Measurements from ENCODE around the gene B9D1.

B9D1 gene

GRCh38 chr17:19322129-19322505 is 40.4 kb downstream of the B9D1 start:
- DNase-seq (ENCODE audit: low read depth in 2 of 2, low spot score in 1 of 2), result no peak

- no peak for DNase-seq (ENCODE audit: low read depth in 2 of 2, low spot score in 1 of 2)
These were observed 40.9 kb downstream of the B9D1 start for GRCh38 chr17:19321481-19322128.

- no peak for DNase-seq (ENCODE audit: low read depth in 2 of 2, low spot score in 1 of 2)
These were observed 41.6 kb downstream of the B9D1 start for GRCh38 chr17:19320876-19321275.

- no peak for DNase-seq (ENCODE audit: low read depth in 2 of 2, low spot score in 1 of 2)
These were observed 42.6 kb downstream of the B9D1 start for GRCh38 chr17:19319771-19320505.

GRCh38 chr17:19318611-19319010 is 43.9 kb downstream of the B9D1 start:
- DNase-seq (ENCODE audit: low read depth in 2 of 2, low spot score in 1 of 2), result no peak

GRCh38 chr17:19317359-19318095 is 45.0 kb downstream of the B9D1 start:
- no peak for DNase-seq (ENCODE audit: low read depth in 2 of 2, low spot score in 1 of 2)

- no peak for DNase-seq (ENCODE audit: low read depth in 2 of 2, low spot score in 1 of 2)
These were observed 45.7 kb downstream of the B9D1 start for GRCh38 chr17:19316761-19317358.

- no peak for DNase-seq (ENCODE audit: low read depth in 2 of 2, low spot score in 1 of 2)
These were observed 47.4 kb downstream of the B9D1 start for GRCh38 chr17:19315104-19315503.

GRCh38 chr17:19313746-19314651 is 48.5 kb downstream of the B9D1 start:
- DNase-seq (ENCODE audit: low read depth in 2 of 2, low spot score in 1 of 2), result no peak

- DNase-seq (ENCODE audit: low read depth in 2 of 2, low spot score in 1 of 2), result no peak
These were observed 49.3 kb downstream of the B9D1 start for GRCh38 chr17:19313066-19313745.

- DNase-seq (ENCODE audit: low read depth in 2 of 2, low spot score in 1 of 2), result no peak
These were observed 50.1 kb downstream of the B9D1 start for GRCh38 chr17:19312406-19312805.

GRCh38 chr17:19311421-19312215 is 50.9 kb downstream of the B9D1 start:
- no peak for DNase-seq (ENCODE audit: low read depth in 2 of 2, low spot score in 1 of 2)

GRCh38 chr17:19311016-19311415 is 51.5 kb downstream of the B9D1 start:
- DNase-seq (ENCODE audit: low read depth in 2 of 2, low spot score in 1 of 2), result no peak

- DNase-seq (ENCODE audit: low read depth in 2 of 2, low spot score in 1 of 2), result no peak
These were observed 52.4 kb downstream of the B9D1 start for GRCh38 chr17:19310151-19310550.

- DNase-seq (ENCODE audit: low read depth in 2 of 2, low spot score in 1 of 2), result no peak
These were observed 52.8 kb downstream of the B9D1 start for GRCh38 chr17:19309701-19310100.

GRCh38 chr17:19308398-19308797 is 54.1 kb downstream of the B9D1 start:
- no peak for DNase-seq (ENCODE audit: low read depth in 2 of 2, low spot score in 1 of 2)

GRCh38 chr17:19307521-19307920 is 55.0 kb downstream of the B9D1 start:
- no peak for DNase-seq (ENCODE audit: low read depth in 2 of 2, low spot score in 1 of 2)

GRCh38 chr17:19306160-19307111 is 56.1 kb downstream of the B9D1 start:
- DNase-seq (ENCODE audit: low read depth in 2 of 2, low spot score in 1 of 2), result no peak
